ENCODE results near the gene NKAIN2. TPM values are rescaled to one million over a fixed set of nuclear protein-coding genes. Genes with fewer than 3 reads are reported as not detected.

The NKAIN2 gene
- total and polyA plus RNA-seq, 7 donors = under 0.01 to 4.4 (median 0.75) TPM; not detected in 1

DNA sequence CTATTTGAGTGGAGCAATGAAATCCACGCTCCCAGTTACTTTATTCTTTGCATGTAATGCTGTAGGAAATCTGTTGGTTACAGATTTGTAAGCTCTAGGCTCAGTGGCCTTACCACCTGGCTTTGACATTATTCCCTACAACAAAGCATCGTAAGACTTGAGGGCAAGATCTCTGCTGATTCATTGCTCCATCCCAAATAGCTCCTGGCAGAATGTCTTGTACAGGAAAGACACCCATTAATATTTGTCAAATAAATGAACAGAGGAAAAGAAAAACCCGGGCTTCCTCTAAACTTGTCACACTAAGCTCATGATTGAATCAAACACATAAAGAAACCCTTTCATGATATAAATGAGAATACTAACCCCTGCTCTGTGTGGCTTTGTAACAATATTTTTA lies 801.1 kb downstream of the NKAIN2 start:
- TF ChIP-seq, protein P1, sequence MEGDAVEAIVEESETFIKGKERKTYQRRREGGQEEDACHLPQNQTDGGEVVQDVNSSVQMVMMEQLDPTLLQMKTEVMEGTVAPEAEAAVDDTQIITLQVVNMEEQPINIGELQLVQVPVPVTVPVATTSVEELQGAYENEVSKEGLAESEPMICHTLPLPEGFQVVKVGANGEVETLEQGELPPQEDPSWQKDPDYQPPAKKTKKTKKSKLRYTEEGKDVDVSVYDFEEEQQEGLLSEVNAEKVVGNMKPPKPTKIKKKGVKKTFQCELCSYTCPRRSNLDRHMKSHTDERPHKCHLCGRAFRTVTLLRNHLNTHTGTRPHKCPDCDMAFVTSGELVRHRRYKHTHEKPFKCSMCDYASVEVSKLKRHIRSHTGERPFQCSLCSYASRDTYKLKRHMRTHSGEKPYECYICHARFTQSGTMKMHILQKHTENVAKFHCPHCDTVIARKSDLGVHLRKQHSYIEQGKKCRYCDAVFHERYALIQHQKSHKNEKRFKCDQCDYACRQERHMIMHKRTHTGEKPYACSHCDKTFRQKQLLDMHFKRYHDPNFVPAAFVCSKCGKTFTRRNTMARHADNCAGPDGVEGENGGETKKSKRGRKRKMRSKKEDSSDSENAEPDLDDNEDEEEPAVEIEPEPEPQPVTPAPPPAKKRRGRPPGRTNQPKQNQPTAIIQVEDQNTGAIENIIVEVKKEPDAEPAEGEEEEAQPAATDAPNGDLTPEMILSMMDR (IDR thresholded peaks at IDR 0.05) = no peak
- TF ChIP-seq EP300 (IDR thresholded peaks at IDR 0.05) = no peak
- TF ChIP-seq POLR2A (IDR thresholded peaks at IDR 0.05) = no peak
- no peak for TF ChIP-seq POLR2AphosphoS5 (IDR thresholded peaks at IDR 0.05)
- intact Hi-C loops (cut with DNase I) = no loop called here
- H3K36me3 ChIP-seq = no peaks in the 10 kb centered on the region
- H3K4me1 ChIP-seq = no peaks in the 10 kb centered on the region
- H3K4me3 ChIP-seq = no peak overlapping the region
- DNase-seq = no peak
- no peaks in the 10 kb centered on the region for H3K27me3 ChIP-seq
- 63 to 82% methylated on average over 3 of the region's 3 CpGs for WGBS, 2 donors
- no peak overlapping the region for H3K27ac ChIP-seq
- H3K9me3 ChIP-seq = no peaks in the 10 kb centered on the region

DNA sequence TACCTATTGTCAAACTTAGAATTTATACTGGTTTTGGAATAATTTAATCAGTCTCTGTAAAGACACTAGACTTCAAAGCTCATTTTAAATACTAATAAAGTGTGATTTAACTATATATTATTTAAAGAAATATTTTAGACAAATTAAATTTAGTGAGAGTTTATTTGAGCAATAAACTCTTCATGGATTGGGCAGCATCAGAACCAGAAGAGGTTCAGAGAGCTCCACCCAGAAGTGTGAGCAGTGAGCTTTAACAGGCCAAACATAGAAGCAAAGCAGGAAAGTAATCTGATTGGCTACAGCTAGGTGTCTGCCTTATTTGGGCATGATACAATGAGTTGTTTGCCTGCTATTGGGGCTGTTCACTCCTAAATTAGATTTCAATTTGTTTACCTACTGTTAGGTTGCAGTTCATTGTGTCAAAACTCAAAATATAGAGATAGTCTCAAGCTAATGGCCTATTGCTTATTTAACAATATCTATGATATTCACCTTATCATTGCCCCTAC lies 803.5 kb downstream of the NKAIN2 start:
- no peak overlapping the region for H3K27ac ChIP-seq
- H3K9me3 ChIP-seq = no peaks in the 10 kb centered on the region
- no peak overlapping the region for H3K4me3 ChIP-seq
- intact Hi-C loops (cut with DNase I) = no loop called here
- H3K27me3 ChIP-seq = no peaks in the 10 kb centered on the region
- no peak for TF ChIP-seq EP300 (IDR thresholded peaks at IDR 0.05)
- TF ChIP-seq, protein P1 (IDR thresholded peaks at IDR 0.05) = no peak
- no peak for TF ChIP-seq POLR2A (IDR thresholded peaks at IDR 0.05)
- no peak for TF ChIP-seq POLR2AphosphoS5 (IDR thresholded peaks at IDR 0.05)
- no peaks in the 10 kb centered on the region for H3K4me1 ChIP-seq
- DNase-seq = no peak
- no peaks in the 10 kb centered on the region for H3K36me3 ChIP-seq

DNA sequence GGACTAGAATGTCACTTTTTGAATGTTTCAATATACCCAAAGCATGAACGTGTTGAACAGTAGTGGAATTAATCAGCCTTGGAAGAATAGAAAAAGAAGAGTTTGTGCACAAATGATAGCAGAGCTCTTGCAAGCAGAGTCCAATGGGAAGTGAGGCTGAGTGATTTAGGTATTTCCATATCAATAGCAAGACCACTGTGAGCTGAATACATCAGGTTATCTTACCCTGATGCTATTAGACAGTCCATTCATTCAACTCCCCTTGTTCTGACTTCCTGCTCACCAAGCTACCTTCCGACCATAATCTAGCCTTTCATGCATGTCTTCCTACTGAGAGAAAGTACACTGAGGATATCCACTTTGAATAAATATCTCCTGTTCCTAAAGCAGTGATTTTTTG lies 809.4 kb downstream of the NKAIN2 start:
- intact Hi-C loops (cut with DNase I) = no loop called here
- Histone ChIP-seq H3K27me3 (no peaks in the 10 kb centered on the region), H3K27ac (no peak overlapping the region), H3K4me3 (no peak overlapping the region), H3K36me3 (no peaks in the 10 kb centered on the region), H3K4me1 (no peaks in the 10 kb centered on the region), H3K9me3 (no peaks in the 10 kb centered on the region)
- TF ChIP-seq EP300 (IDR thresholded peaks at IDR 0.05) (no peak), POLR2AphosphoS5 (IDR thresholded peaks at IDR 0.05) (no peak), POLR2A (IDR thresholded peaks at IDR 0.05) (no peak)
- TF ChIP-seq, protein P1 (IDR thresholded peaks at IDR 0.05) = no peak
- 66 to 68% methylated on average over 2 of the region's 2 CpGs for WGBS, 2 donors
- no peak for DNase-seq

DNA sequence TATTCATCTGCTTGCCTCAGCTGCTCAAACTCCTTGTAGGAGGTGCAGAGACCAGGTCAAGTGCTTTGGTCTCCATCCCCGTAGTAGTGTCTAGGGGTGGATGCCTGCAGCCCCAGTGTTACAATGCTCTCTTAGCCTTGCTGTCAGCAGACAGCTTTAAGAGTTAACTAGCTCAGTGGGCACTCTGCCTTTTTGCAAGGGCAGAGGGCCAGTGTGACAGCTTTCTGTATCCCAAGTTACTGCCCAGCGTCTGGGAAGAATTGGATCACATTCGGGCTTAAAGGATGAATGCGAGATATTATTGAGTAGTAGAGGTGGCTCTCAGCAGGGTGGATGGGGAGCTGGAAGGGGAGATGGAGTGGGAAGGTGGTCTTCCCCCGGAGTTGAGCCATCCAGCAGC lies 818.7 kb downstream of the NKAIN2 start:
- TF ChIP-seq POLR2A (IDR thresholded peaks at IDR 0.05) (no peak), POLR2AphosphoS5 (IDR thresholded peaks at IDR 0.05) (no peak), EP300 (IDR thresholded peaks at IDR 0.05) (no peak)
- TF ChIP-seq, protein P1 (IDR thresholded peaks at IDR 0.05) = no peak
- Histone ChIP-seq H3K4me1 (peaks cover 0 to 11% (median 0%) of the 10 kb centered on the region in 4 donors), H3K36me3 (no peaks in the 10 kb centered on the region), H3K27ac (no peak overlapping the region), H3K9me3 (no peaks in the 10 kb centered on the region), H3K4me3 (no peak overlapping the region), H3K27me3 (no peaks in the 10 kb centered on the region)
- intact Hi-C loops (cut with DNase I) = no loop called here
- WGBS, 2 donors = 89 to 91% methylated on average over 5 of the region's 5 CpGs
- DNase-seq = no peak

DNA sequence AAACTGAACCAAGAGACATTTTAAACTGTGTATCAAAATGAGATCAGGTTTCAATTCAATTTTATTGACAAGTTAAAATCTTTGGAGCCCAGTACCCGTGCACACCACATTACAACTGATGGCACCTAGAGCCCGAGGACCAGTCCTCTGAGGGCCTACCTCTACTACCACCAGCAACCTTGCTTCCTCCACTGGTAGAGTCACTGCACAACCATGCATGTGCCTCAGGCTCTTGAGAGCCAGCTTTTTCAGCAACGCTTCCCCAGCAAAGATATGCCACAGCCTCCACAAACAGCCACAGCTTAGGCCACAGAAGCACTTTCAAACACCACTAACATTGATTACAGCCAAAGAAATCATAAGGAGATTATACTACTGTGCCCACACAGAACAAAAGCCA lies 830.0 kb downstream of the NKAIN2 start:
- Histone ChIP-seq H3K36me3 (no peaks in the 10 kb centered on the region), H3K27ac (no peak overlapping the region), H3K9me3 (no peaks in the 10 kb centered on the region), H3K4me3 (no peak overlapping the region), H3K27me3 (no peaks in the 10 kb centered on the region), H3K4me1 (no peaks in the 10 kb centered on the region)
- no peak for TF ChIP-seq POLR2AphosphoS5 (IDR thresholded peaks at IDR 0.05)
- TF ChIP-seq, protein P1 (IDR thresholded peaks at IDR 0.05) = no peak
- no peak for TF ChIP-seq POLR2A (IDR thresholded peaks at IDR 0.05)
- DNase-seq = no peak
- intact Hi-C loops (cut with DNase I) = no loop called here
- 85% methylated on average over 3 of the region's 3 CpGs for WGBS, 2 donors

All from sigmoid colon (tissue), 7 donors.